Thyroid gland (tissue), 4 donors: Measurements from ENCODE around the gene PIGQ. TPM values are rescaled to one million over a fixed set of nuclear protein-coding genes. Genes with fewer than 3 reads are reported as not detected.

ENCODE experiments used
- DNase-seq, 2 donors: peaks; one replicate each; pipeline ENCODE4 v3.0.0-alpha.2; 2019
- H3K27ac ChIP-seq, 3 donors: fragments of 200-600 bp; sonication (generic); 1 replicate in 2 of 3; 2 replicates in 1 of 3; pipeline ENCODE4 v1.5.1; 2016 to 2019; ENCODE audit warnings: mild to moderate bottlenecking in 1 of 3, moderate library complexity in 1 of 3
- H3K27me3 ChIP-seq: fragments of 200-600 bp; sonication (generic); one replicate; pipeline ENCODE4 v1.5.1; 2019
- H3K36me3 ChIP-seq, 2 donors: fragments of 200-600 bp; sonication (generic); one replicate each; pipeline ENCODE4 v1.5.1; 2016 to 2019
- H3K4me1 ChIP-seq, 2 donors: fragments of 200-600 bp; sonication (generic); one replicate each; pipeline ENCODE4 v1.5.1; 2017 to 2019
- H3K4me3 ChIP-seq, 3 donors: fragments of 200-600 bp; sonication (generic); replicated peaks in 1 of 3; 1 replicate in 2 of 3; 2 replicates in 1 of 3; pipeline ENCODE4 v1.5.1; 2016; ENCODE audit warnings: mild to moderate bottlenecking in 1 of 3
- H3K9me3 ChIP-seq: fragments of 200-600 bp; sonication (generic); one replicate; pipeline ENCODE4 v1.5.1; 2017
- CTCF ChIP-seq, 6 experiments: fragments of 200-600 bp in 3 of 6; fragments of 450-650 bp in 3 of 6; sonication (generic) in 3 of 6; IDR thresholded peaks; one replicate each; pipeline ENCODE4 v1.5.1; 2016 to 2019; ENCODE audit warnings: antibody characterized with exemption in 6 of 6, mild to moderate bottlenecking in 2 of 6, inconsistent platforms in 1 of 6, moderate library complexity in 1 of 6
- POLR2A ChIP-seq, 2 donors: fragments of 450-650 bp; IDR thresholded peaks; one replicate each; pipeline ENCODE4 v1.6.1; 2017; ENCODE audit warnings: antibody characterized with exemption in 2 of 2, mild to moderate bottlenecking in 2 of 2, moderate library complexity in 1 of 2
- WGBS, 2 donors: methylation state at CpG; one replicate each; pipeline ENCODE4 v1.1.5; 2017; 5-methylcytosine and 5-hydroxymethylcytosine counted together
- intact Hi-C: fragments of 100-400 bp; cut with DNase I; formaldehyde crosslinking; loops from one replicate; pipeline ENCODE4 v1.15.1; 2023
- total RNA-seq, 4 donors: library from RNA; depleted of rRNA; stranded (reverse); fragments of >200 nt; gene quantifications; one replicate each; pipeline ENCODE4 v1.2.3, GENCODE V29; 2016

PIGQ gene
- total RNA-seq, 4 donors from 2014 or later, result 69.6 to 125 (median 108) TPM

GRCh38 chr16:580141-580945 is 10.6 kb downstream of the PIGQ start:
- no peak for DNase-seq
- H3K36me3 ChIP-seq, result peaks cover 5 to 7% of the 10 kb centered on the region in 2 donors
- WGBS, 2 donors, result 94 to 96% methylated on average over 9 to 11 of the region's 27 CpGs
- TF ChIP-seq CTCF (IDR thresholded peaks at IDR 0.05) (no peak), POLR2A (IDR thresholded peaks at IDR 0.05) (no peak)
- H3K27ac ChIP-seq, result no peak overlapping the region
- peaks cover 0 to 1% of the 10 kb centered on the region in 2 donors for H3K4me1 ChIP-seq
- no peak overlapping the region for H3K4me3 ChIP-seq
- no peaks in the 10 kb centered on the region for H3K9me3 ChIP-seq
- no peaks in the 10 kb centered on the region for H3K27me3 ChIP-seq
- intact Hi-C loops, result no loop called here

GRCh38 chr16:580946-581498 is 11.3 kb downstream of the PIGQ start:
- intact Hi-C loops, result no loop called here
- Histone ChIP-seq H3K27me3 (no peaks in the 10 kb centered on the region), H3K27ac (no peak overlapping the region), H3K4me1 (peaks cover 0 to 5% of the 10 kb centered on the region in 2 donors), H3K9me3 (no peaks in the 10 kb centered on the region), H3K36me3 (peaks cover 0 to 2% of the 10 kb centered on the region in 2 donors), H3K4me3 (no peak overlapping the region)
- WGBS, 2 donors, result 97 to 98% methylated on average over 9 to 19 of the region's 19 CpGs
- TF ChIP-seq POLR2A (IDR thresholded peaks at IDR 0.05) (no peak), CTCF (IDR thresholded peaks at IDR 0.05) (no peak)
- DNase-seq, result no peak

- DNase-seq, result no peak
- TF ChIP-seq POLR2A (IDR thresholded peaks at IDR 0.05), result no peak
- no peak for TF ChIP-seq CTCF (IDR thresholded peaks at IDR 0.05)
- 93% methylated on average over 11 of the region's 18 CpGs; no CpG with 5 or more reads in 1 of the 2 donors for WGBS, 2 donors
- Histone ChIP-seq H3K36me3 (no peaks in the 10 kb centered on the region), H3K27me3 (no peaks in the 10 kb centered on the region), H3K9me3 (no peaks in the 10 kb centered on the region), H3K4me3 (no peak overlapping the region), H3K27ac (no peak overlapping the region), H3K4me1 (peaks cover 0 to 10% of the 10 kb centered on the region in 2 donors)
- intact Hi-C loops, result no loop called here
Observed at GRCh38 chr16:582218-582613, 12.4 kb downstream of the PIGQ start.

- WGBS, 2 donors, result 88 to 97% methylated on average over 9 to 11 of the region's 21 CpGs
- intact Hi-C loops, result no loop called here
Observed at GRCh38 chr16:582614-583331, 13.0 kb downstream of the PIGQ start.

More at GRCh38 chr16:582614-583331, 13.0 kb downstream of the PIGQ start:
- DNase-seq, result no peak
- H3K27ac ChIP-seq, result no peak overlapping the region
- no peaks in the 10 kb centered on the region for H3K27me3 ChIP-seq
- no peaks in the 10 kb centered on the region for H3K9me3 ChIP-seq
- peaks cover 0 to 13% of the 10 kb centered on the region in 2 donors for H3K4me1 ChIP-seq
- H3K36me3 ChIP-seq, result no peaks in the 10 kb centered on the region
- no peak overlapping the region for H3K4me3 ChIP-seq
- TF ChIP-seq CTCF (IDR thresholded peaks at IDR 0.05) (no peak), POLR2A (IDR thresholded peaks at IDR 0.05) (no peak)
